NT2/D1 (cell line): ENCODE data around the gene TBC1D7.

ENCODE experiments used
- DNase-seq: peaks from one replicate; pipeline ENCODE4 v3.0.0-alpha.2; 2011; ENCODE audit warnings: low read depth, low spot score
- H3K27me3 ChIP-seq: 2 replicates; pipeline ENCODE4 v1.6.0; 2011; ENCODE audit warnings: mild to moderate bottlenecking; ENCODE audit not compliant: insufficient read length, insufficient read depth
- H3K36me3 ChIP-seq: 2 replicates; pipeline ENCODE4 v1.6.1; 2011; ENCODE audit warnings: mild to moderate bottlenecking, low read length, mixed read lengths; ENCODE audit not compliant: insufficient read depth, insufficient read length
- H3K4me1 ChIP-seq: 2 replicates; pipeline ENCODE4 v1.5.1; 2011; ENCODE audit not compliant: insufficient read depth, insufficient read length
- H3K4me3 ChIP-seq: 2 replicates; pipeline ENCODE4 v1.5.1; 2011; ENCODE audit warnings: low read depth; ENCODE audit not compliant: insufficient read length
- H3K9ac ChIP-seq: 2 replicates; pipeline ENCODE4 v1.6.0; 2011; ENCODE audit warnings: low read depth; ENCODE audit not compliant: insufficient read length
- H3K9me3 ChIP-seq: 2 replicates; pipeline ENCODE4 v1.5.1; 2011; ENCODE audit warnings: mild to moderate bottlenecking, low read length; ENCODE audit not compliant: insufficient read depth
- SUZ12 ChIP-seq: IDR thresholded peaks from 2 replicates; pipeline ENCODE4 v1.6.1; 2011; ENCODE audit not compliant: insufficient read length, insufficient read depth; ENCODE audit errors: extremely low read depth
- YY1 ChIP-seq: IDR thresholded peaks from 2 replicates; pipeline ENCODE4 v1.6.1; 2011; ENCODE audit not compliant: insufficient read length, insufficient read depth
- ZNF274 ChIP-seq: IDR thresholded peaks from 2 replicates; pipeline ENCODE4 v1.6.1; 2011; ENCODE audit warnings: mild to moderate bottlenecking, low read depth, low read length

TBC1D7 gene

DNA sequence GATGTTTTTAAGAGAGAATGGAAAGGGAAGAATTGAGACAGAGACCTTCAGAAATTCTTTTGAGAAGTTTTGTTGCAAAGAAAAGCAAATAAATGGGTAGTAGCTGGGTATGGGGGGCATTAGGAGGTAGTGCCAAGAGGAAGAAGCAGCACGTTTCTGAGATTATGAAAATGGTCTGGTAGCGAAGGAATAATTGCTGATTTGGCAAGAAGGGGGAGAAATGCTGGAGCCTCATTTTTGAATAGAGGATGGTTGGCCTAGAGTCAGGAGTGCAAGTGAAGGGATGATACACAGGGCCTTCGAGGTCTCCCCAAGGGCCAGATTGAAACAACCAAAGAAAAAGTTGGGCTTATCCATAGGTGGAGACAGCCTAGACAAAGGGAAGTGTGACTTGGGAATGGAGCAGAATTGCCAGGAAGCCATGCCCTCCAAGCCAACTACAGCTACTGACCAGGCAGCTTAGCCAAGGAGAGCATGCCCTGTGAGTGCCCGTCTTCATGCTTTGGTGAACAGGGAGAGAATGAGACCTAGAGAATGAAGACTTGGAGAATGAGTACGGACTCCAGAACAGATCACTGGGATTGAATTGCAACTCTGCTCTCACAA, 14.2 kb upstream of the TBC1D7 start:
- H3K36me3 ChIP-seq = no peaks in the 10 kb centered on the region
- H3K9me3 ChIP-seq = no peaks in the 10 kb centered on the region
- no peak for DNase-seq
- no peak for TF ChIP-seq YY1
- TF ChIP-seq SUZ12 = no peak
- no peak for TF ChIP-seq ZNF274
- H3K27me3 ChIP-seq = no peaks in the 10 kb centered on the region
- no peaks in the 10 kb centered on the region for H3K4me1 ChIP-seq
- no peak overlapping the region for H3K9ac ChIP-seq
- no peak overlapping the region for H3K4me3 ChIP-seq

DNA sequence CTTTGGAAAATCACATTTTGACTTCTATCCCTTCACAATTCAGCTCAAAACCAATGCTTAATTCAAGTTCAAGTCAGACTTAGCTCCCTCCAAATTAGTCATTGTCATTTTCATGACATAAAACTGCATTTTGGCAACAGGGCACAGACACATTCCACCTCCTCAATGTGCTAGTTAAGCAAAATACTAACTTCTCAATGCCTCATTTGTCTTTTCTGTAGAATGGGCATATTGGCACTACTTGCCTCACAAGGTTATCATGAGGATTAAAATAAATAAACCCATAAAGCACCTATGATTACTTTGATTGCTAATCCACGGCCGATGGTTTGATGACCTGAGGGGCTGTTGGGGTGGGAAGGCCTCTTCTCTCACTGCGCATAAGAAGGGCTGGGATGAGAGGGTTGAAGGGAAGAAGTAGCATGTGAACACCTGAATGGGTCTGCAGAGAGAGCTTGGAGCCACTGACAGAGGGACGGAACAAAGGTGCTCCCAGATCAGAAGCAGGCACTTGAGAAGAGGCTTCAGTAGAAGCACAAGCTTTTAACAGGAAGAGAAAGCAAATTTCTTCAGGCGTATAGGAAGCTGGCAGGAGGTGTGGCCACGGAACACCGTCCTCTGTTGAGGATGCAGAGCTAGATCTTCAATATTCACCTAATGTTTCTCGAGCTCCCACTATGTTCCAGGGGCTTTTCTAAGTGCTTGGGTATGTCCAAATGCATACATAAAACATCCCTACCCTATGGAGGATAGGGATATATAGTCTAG, 11.7 kb upstream of the TBC1D7 start:
- Histone ChIP-seq H3K27me3 (no peaks in the 10 kb centered on the region), H3K36me3 (no peaks in the 10 kb centered on the region), H3K9me3 (no peaks in the 10 kb centered on the region), H3K9ac (no peak overlapping the region), H3K4me1 (no peaks in the 10 kb centered on the region), H3K4me3 (no peak overlapping the region)
- DNase-seq = no peak
- no peak for TF ChIP-seq YY1
- no peak for TF ChIP-seq SUZ12
- TF ChIP-seq ZNF274 = no peak

DNA sequence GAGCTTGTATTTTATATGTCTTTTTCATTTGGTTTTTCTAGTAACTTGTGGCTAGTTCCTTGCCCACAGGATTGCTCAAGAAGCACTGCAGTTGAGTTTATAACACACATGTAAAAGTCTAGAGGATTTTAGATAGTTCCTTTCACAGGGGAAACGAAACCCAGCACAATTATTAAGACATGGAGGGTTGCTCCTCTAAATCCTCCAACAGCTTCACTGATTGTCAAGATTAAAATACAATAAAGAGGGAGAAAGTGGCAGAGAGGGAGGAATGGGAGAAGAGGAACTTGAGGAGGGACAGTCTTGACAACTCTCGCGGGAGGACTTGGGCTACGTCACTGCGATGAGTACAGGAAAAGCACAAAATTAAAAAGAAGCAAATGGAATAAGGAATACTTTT, 9.7 kb upstream of the TBC1D7 start:
- no peak for TF ChIP-seq YY1
- TF ChIP-seq SUZ12 = no peak
- TF ChIP-seq ZNF274 = no peak
- Histone ChIP-seq H3K4me1 (no peaks in the 10 kb centered on the region), H3K9ac (no peak overlapping the region), H3K9me3 (no peaks in the 10 kb centered on the region), H3K36me3 (no peaks in the 10 kb centered on the region), H3K27me3 (no peaks in the 10 kb centered on the region), H3K4me3 (no peak overlapping the region)
- DNase-seq = no peak

DNA sequence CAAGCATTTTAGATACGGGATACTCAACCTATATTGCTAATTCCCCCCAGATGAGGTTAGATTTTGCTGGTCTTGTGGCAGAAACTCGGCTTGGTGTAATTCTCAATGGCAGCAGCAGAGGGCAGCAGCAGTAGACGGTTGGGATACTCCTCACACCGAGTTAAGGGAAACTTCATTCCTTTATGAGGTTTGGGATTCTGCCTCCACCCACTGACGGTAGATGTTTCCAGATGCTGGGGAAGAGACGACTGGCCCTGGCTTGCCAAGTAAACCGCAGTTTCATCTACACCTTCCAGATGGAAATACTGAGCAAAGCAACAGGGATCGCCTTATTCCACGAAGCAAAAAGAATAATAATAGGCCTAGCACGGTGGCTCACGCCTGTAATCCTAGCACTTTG, 8.2 kb upstream of the TBC1D7 start:
- Histone ChIP-seq H3K9me3 (no peaks in the 10 kb centered on the region), H3K36me3 (no peaks in the 10 kb centered on the region), H3K4me1 (no peaks in the 10 kb centered on the region), H3K4me3 (no peak overlapping the region), H3K27me3 (no peaks in the 10 kb centered on the region), H3K9ac (no peak overlapping the region)
- peak; percentile 75 for DNase-seq
- TF ChIP-seq YY1 = no peak
- TF ChIP-seq SUZ12 = no peak
- no peak for TF ChIP-seq ZNF274

DNA sequence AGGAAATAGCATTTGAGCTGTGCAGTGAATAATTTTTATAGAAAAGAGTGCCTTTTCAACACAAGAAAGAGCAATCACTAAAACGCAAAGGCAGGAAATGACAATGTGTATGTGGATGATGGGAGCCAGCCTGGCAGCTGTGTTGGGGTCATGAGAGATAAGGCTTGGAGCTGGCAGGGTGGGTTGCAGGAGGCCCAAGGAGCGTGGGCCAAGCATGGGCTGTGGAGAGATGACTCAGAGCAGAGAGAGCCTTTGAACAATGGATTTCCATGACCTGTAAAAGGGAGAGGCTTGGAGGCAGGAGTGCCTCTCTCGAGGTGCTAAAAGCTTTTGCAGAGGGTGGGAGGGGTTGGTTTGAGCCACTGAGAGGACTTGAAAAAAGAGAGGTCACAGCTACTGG, 6.6 kb upstream of the TBC1D7 start:
- Histone ChIP-seq H3K4me3 (no peak overlapping the region), H3K4me1 (no peaks in the 10 kb centered on the region), H3K36me3 (no peaks in the 10 kb centered on the region), H3K27me3 (no peaks in the 10 kb centered on the region), H3K9me3 (no peaks in the 10 kb centered on the region), H3K9ac (no peak overlapping the region)
- DNase-seq = no peak
- TF ChIP-seq ZNF274 (no peak), YY1 (no peak), SUZ12 (no peak)

DNA sequence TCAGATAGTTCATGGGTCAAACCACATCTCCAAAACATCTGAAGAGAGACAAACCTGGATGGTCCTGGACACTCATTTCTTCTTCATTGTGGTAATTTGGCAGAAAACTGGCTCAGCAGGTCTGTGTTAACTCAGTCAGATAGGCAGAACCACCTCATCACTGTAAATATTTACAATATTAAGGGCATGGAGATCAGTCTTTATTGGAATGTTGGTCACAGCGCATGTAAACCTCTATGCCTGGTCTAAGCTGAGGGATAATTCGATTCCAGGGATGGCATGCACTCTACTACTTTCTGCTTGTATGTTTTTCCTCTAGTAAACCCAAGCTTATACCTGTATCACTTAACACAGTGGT, 4.0 kb upstream of the TBC1D7 start:
- no peak for DNase-seq
- no peaks in the 10 kb centered on the region for H3K9me3 ChIP-seq

DNA sequence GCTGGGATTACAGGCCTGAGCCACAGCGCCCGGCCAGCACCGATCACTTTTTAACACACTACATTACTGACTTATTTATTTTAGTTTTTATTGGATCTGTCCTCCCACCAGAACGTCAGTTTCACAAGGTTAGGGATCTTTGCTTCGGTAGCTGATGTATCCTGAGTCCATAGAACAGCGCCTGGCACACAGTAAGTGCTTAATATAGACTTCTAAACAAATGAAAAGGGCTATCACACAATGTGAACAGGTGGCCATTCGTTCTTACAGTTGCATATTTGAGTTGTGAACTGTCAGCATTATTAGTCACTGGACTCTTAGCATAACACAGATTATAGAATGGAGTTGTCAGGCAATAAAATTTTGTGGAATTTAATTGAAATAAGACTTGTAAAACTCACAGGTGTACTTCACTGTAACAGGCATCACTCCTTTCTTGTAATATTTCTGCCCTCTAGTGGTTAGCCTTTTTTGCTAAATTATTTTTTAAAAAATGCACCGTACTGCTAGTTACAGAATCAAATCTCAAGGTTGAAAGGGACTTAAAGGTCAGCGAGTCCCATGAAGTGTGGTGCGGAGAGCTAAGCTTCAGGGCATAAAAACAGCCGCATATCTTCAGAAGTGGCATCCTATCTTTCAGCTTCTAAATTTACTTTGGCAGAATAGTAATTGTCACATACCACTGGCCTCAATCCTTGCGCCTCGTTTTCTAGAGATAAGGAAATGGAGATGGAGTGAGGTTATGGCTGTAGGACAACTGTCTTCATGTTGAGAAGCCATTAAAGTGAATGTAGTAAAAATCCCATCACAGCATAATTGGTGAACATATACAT, 3.4 kb upstream of the TBC1D7 start:
- no peak for TF ChIP-seq ZNF274
- TF ChIP-seq SUZ12 = no peak
- no peak for TF ChIP-seq YY1
- H3K36me3 ChIP-seq = no peaks in the 10 kb centered on the region
- no peak overlapping the region for H3K4me3 ChIP-seq
- no peaks in the 10 kb centered on the region for H3K27me3 ChIP-seq
- H3K4me1 ChIP-seq = no peaks in the 10 kb centered on the region
- no peak for DNase-seq
- no peaks in the 10 kb centered on the region for H3K9me3 ChIP-seq
- no peak overlapping the region for H3K9ac ChIP-seq

More for the DNA sequence above, 4.0 kb upstream of the TBC1D7 start:
- no peak for TF ChIP-seq SUZ12
- TF ChIP-seq ZNF274 = no peak
- no peak for TF ChIP-seq YY1
- H3K4me3 ChIP-seq = no peak overlapping the region
- no peak overlapping the region for H3K9ac ChIP-seq
- no peaks in the 10 kb centered on the region for H3K4me1 ChIP-seq
- no peaks in the 10 kb centered on the region for H3K27me3 ChIP-seq
- H3K36me3 ChIP-seq = no peaks in the 10 kb centered on the region
